Measurements from ENCODE around the gene ELK4. TPM values are rescaled to one million over a fixed set of nuclear protein-coding genes. Genes with fewer than 3 reads are reported as not detected.

The ELK4 gene
- total and polyA plus RNA-seq, 2 of the 8 experiments (the other 6 are each of a cell fraction or from before 2014, with no cell fraction given): 2.9 to 26.3 TPM

DNA sequence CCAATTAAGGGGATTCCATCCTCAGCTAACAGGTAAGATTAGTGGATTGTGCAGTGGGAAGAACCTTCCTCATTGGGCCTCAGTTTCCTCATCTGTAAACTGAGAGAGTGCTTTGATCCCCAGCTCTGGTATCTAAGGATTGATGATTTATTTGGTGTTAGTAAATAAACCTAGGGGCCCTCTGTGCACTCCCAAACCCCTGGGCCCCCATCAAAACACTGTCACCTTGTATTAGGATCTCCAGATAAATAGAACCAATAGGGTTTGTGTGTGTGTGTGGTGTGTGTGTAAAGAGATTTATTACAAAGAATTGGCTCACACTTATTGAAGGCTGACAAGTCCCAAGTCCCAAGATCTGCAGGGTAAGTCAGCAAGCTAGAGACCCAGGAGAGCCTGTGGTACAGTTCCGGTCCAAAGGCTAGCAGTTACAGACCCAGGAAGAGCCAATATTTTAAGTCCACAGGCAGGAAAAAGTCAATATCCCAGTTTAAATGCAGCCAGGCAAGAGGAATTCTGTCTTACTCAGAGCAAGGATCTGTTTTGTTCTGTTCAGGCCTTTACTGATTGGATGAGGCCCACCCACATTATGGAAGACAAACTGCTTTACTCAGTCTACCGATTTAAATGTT lies 11.0 kb upstream of the ELK4 start (continued):
- TF ChIP-seq, protein P1, sequence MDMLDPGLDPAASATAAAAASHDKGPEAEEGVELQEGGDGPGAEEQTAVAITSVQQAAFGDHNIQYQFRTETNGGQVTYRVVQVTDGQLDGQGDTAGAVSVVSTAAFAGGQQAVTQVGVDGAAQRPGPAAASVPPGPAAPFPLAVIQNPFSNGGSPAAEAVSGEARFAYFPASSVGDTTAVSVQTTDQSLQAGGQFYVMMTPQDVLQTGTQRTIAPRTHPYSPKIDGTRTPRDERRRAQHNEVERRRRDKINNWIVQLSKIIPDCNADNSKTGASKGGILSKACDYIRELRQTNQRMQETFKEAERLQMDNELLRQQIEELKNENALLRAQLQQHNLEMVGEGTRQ (IDR thresholded peaks at IDR 0.05; ENCODE audit: low read length): no peak
- TF ChIP-seq BCL11A (IDR thresholded peaks at IDR 0.05; ENCODE audit: low read depth in 2 of 2, low read length in 2 of 2) (no peak), RNF2 (IDR thresholded peaks at IDR 0.05; ENCODE audit: borderline replicate concordance, low read depth, low read length, missing control alignments, poor library complexity, severe bottlenecking) (no peak)
